Measurements from ENCODE around the gene DAPK1. TPM values are rescaled to one million over a fixed set of nuclear protein-coding genes. Genes with fewer than 3 reads are reported as not detected.

DAPK1 gene
- polyA plus RNA-seq, 1 of the 3 experiments (the other 2 are of a cell fraction): 0.61 TPM

DNA sequence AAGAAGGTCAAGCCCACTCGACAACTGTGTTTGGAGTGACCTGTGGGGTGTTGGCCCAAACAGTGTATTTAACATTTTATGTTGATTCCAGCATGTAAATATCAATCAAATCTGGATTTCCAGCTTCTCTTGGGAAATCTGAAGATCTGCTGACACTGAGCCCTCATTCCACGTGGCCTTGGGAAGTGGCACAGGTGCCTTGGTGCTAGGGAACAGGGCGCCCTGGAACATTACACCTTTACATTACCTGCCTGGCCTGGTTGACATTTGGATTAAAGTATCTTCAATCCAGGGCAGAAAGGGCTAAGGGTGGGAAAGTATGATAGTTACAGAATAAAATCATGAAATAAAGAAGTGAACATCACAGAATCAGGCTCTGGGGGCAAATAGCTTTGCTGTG, 143.4 kb downstream of the DAPK1 start:
- no peak overlapping the region for H3K4me2 ChIP-seq
- no peak for TF ChIP-seq ELF1 (IDR thresholded peaks at IDR 0.05)
- H3K9ac ChIP-seq: no peak overlapping the region
- no peaks in the 10 kb centered on the region for H3K27me3 ChIP-seq (ENCODE audit: insufficient read depth)
- no peaks in the 10 kb centered on the region for H3K36me3 ChIP-seq (replicated peaks in 1 of 2; ENCODE audit: control insufficient read depth in 1 of 2, insufficient read depth in 2 of 2, low read length in 1 of 2)
- H3K4me1 ChIP-seq (ENCODE audit: control insufficient read depth in 1 of 2, insufficient read depth in 2 of 2, low read depth in 1 of 2, low read length in 1 of 2): peaks cover 0 to 45% of the 10 kb centered on the region in 2 experiments; a peak in 2 of 4 replicates
- CTCF ChIA-PET: interaction anchor here (0.8 to 1.5 kb wide), 5 partner anchors 9 to 304 kb away, joined by 3 to 9 read pairs (median 3); partner anchors contain the start of gene DAPK1
- WGBS (ENCODE audit: low lambda C conversion rate): 54% methylated on average over 3 of the region's 3 CpGs
- no peaks in the 10 kb centered on the region for H4K20me1 ChIP-seq (ENCODE audit: insufficient read depth)
- no peaks in the 10 kb centered on the region for H3K9me3 ChIP-seq
- H2AFZ ChIP-seq (ENCODE audit: low read depth): no peak overlapping the region
- H3K79me2 ChIP-seq (ENCODE audit: insufficient read depth): no peaks in the 10 kb centered on the region
- no peaks in the 10 kb centered on the region for H3K9me2 ChIP-seq
- no peak for DNase-seq
- H3K27ac ChIP-seq (ENCODE audit: low read depth in 2 of 2, low read length in 1 of 2): peak overlapping the region in 1 of 2 experiments; percentile 98; a peak in 2 of 4 replicates
- no peak overlapping the region for H3K4me3 ChIP-seq (ENCODE audit: low read depth in 2 of 2, low read length in 1 of 2)
- H3F3A ChIP-seq (replicated peaks; ENCODE audit: insufficient read depth): no peaks in the 10 kb centered on the region
- POLR2A ChIA-PET: no interaction called here

DNA sequence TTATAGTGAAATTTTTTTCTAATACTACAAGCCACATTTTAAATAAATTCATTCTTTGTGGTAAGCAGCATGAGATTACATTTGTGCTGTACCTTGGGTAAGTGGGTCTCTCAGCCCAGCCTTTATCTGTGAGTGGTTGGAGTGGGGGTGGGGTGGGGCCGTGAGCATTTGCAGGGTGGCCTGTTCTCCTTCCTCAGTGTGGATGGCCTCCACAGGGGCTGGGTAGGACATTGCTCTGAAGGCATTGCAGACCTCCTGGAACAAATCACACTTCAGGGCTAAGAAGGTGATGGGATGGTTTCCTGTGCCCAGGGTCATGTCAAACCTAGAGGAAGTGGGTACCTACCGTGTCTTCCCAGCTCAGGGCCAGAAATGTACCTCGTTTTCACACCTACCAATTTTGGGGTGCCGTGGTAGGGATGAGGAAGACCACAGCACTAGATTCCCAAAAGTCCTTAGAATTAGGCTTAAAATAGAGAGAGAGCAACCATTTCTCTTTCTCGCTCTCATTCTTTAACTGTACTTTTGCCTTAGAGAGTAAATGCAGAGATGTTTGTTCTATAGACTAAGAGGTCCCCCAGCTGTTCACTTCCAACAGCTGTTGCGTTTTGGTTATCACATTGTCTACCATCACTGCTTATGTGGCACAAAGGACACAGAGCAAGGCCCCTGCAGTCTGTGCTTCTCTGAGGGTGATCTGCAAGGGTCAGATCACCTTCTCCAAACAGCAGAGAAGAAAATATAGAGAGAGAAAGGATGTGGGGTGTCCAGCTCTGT, 144.9 kb downstream of the DAPK1 start:
- no peaks in the 10 kb centered on the region for H3K9me2 ChIP-seq
- no peak overlapping the region for H2AFZ ChIP-seq (ENCODE audit: low read depth)
- no peaks in the 10 kb centered on the region for H3F3A ChIP-seq (replicated peaks; ENCODE audit: insufficient read depth)
- no peaks in the 10 kb centered on the region for H4K20me1 ChIP-seq (ENCODE audit: insufficient read depth)
- no peak overlapping the region for H3K9ac ChIP-seq
- TF ChIP-seq SMC3 (IDR thresholded peaks at IDR 0.05; ENCODE audit: low read depth, low read length) (peak; percentile 21; the same call in 1 of the 2 replicates), GATA2 (CRISPR knock-in tag; IDR thresholded peaks at IDR 0.05) (no peak), MEF2A (IDR thresholded peaks at IDR 0.05; ENCODE audit: borderline replicate concordance, low read depth) (no peak), RAD21 (IDR thresholded peaks at IDR 0.05; ENCODE audit: low read length) (peak; percentile 57)
- TF ChIP-seq, protein P1, sequence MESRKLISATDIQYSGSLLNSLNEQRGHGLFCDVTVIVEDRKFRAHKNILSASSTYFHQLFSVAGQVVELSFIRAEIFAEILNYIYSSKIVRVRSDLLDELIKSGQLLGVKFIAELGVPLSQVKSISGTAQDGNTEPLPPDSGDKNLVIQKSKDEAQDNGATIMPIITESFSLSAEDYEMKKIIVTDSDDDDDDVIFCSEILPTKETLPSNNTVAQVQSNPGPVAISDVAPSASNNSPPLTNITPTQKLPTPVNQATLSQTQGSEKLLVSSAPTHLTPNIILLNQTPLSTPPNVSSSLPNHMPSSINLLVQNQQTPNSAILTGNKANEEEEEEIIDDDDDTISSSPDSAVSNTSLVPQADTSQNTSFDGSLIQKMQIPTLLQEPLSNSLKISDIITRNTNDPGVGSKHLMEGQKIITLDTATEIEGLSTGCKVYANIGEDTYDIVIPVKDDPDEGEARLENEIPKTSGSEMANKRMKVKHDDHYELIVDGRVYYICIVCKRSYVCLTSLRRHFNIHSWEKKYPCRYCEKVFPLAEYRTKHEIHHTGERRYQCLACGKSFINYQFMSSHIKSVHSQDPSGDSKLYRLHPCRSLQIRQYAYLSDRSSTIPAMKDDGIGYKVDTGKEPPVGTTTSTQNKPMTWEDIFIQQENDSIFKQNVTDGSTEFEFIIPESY (IDR thresholded peaks at IDR 0.05; ENCODE audit: borderline replicate concordance, low read depth): no peak
- WGBS (ENCODE audit: low lambda C conversion rate): 42% methylated on average over 6 of the region's 6 CpGs
- H3K27ac ChIP-seq (ENCODE audit: low read depth in 2 of 2, low read length in 1 of 2): no peak overlapping the region; a peak in 1 of 4 replicates
- H3K27me3 ChIP-seq (ENCODE audit: insufficient read depth): no peaks in the 10 kb centered on the region
- peaks cover 0 to 45% of the 10 kb centered on the region in 2 experiments; a peak in 2 of 4 replicates for H3K4me1 ChIP-seq (ENCODE audit: control insufficient read depth in 1 of 2, insufficient read depth in 2 of 2, low read depth in 1 of 2, low read length in 1 of 2)
- ChIA-PET CTCF (interaction anchor here (1.0 to 2.3 kb wide), 4 partner anchors 20 to 305 kb away, joined by 3 to 9 read pairs (median 8); partner anchors contain the start of gene DAPK1), POLR2A (no interaction called here)
- H3K4me3 ChIP-seq (ENCODE audit: low read depth in 2 of 2, low read length in 1 of 2): no peak overlapping the region
- H3K79me2 ChIP-seq (ENCODE audit: insufficient read depth): no peaks in the 10 kb centered on the region
- no peaks in the 10 kb centered on the region for H3K36me3 ChIP-seq (replicated peaks in 1 of 2; ENCODE audit: control insufficient read depth in 1 of 2, insufficient read depth in 2 of 2, low read length in 1 of 2)
- H3K4me2 ChIP-seq: no peak overlapping the region
- no peaks in the 10 kb centered on the region for H3K9me3 ChIP-seq
- no peak for DNase-seq

DNA sequence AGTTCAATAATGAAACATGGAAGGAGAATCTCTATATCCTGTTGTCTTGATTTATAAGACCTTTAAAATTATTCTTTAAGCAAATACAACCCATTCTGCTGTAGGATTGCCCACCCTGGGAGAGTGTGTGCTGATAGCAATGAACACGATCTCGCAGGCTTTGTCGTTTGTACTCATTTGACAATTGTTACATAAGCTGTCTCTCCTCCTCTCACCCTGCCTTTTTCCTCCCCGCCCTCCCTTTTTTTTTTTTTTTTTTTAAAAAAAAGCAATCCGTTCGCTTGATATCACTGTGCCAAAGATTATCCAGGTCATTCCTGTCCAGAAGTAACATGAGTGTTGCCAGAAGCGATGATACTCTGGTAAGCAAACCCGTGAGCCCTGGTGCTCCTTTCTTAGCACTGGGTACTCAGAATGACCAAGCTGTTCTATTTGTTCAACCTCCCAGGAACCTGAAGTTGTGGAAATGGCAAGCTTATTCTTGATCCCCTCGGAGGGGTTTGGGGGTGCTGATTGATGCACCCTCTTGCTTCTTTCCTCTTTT, 145.5 kb downstream of the DAPK1 start:
- POLR2A ChIA-PET: no interaction called here
- no peaks in the 10 kb centered on the region for H3K79me2 ChIP-seq (ENCODE audit: insufficient read depth)
- no peak overlapping the region for H3K4me2 ChIP-seq
- H3K27ac ChIP-seq (ENCODE audit: low read depth in 2 of 2, low read length in 1 of 2): no peak overlapping the region
- H3K9me3 ChIP-seq: no peaks in the 10 kb centered on the region
- peaks cover 0 to 44% of the 10 kb centered on the region in 2 experiments; a peak in 2 of 4 replicates for H3K4me1 ChIP-seq (ENCODE audit: control insufficient read depth in 1 of 2, insufficient read depth in 2 of 2, low read depth in 1 of 2, low read length in 1 of 2)
- no peak overlapping the region for H2AFZ ChIP-seq (ENCODE audit: low read depth)
- no peaks in the 10 kb centered on the region for H4K20me1 ChIP-seq (ENCODE audit: insufficient read depth)
- no peaks in the 10 kb centered on the region for H3K27me3 ChIP-seq (ENCODE audit: insufficient read depth)
- H3K4me3 ChIP-seq (ENCODE audit: low read depth in 2 of 2, low read length in 1 of 2): no peak overlapping the region
- WGBS (ENCODE audit: low lambda C conversion rate): 78% methylated on average over 9 of the region's 9 CpGs
- H3K36me3 ChIP-seq (replicated peaks in 1 of 2; ENCODE audit: control insufficient read depth in 1 of 2, insufficient read depth in 2 of 2, low read length in 1 of 2): no peaks in the 10 kb centered on the region
- no peaks in the 10 kb centered on the region for H3K9me2 ChIP-seq
- no peak overlapping the region for H3K9ac ChIP-seq
- no peak for DNase-seq
- CTCF ChIA-PET: interaction anchor here (0.8 to 2.3 kb wide), 7 partner anchors 20 to 319 kb away, joined by 3 to 9 read pairs (median 4); partner anchors contain the start of gene DAPK1
- no peaks in the 10 kb centered on the region for H3F3A ChIP-seq (replicated peaks; ENCODE audit: insufficient read depth)
- TF ChIP-seq, protein P2, sequence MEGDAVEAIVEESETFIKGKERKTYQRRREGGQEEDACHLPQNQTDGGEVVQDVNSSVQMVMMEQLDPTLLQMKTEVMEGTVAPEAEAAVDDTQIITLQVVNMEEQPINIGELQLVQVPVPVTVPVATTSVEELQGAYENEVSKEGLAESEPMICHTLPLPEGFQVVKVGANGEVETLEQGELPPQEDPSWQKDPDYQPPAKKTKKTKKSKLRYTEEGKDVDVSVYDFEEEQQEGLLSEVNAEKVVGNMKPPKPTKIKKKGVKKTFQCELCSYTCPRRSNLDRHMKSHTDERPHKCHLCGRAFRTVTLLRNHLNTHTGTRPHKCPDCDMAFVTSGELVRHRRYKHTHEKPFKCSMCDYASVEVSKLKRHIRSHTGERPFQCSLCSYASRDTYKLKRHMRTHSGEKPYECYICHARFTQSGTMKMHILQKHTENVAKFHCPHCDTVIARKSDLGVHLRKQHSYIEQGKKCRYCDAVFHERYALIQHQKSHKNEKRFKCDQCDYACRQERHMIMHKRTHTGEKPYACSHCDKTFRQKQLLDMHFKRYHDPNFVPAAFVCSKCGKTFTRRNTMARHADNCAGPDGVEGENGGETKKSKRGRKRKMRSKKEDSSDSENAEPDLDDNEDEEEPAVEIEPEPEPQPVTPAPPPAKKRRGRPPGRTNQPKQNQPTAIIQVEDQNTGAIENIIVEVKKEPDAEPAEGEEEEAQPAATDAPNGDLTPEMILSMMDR (IDR thresholded peaks at IDR 0.05): no peak
- TF ChIP-seq EZH2phosphoT487 (IDR thresholded peaks at IDR 0.05; ENCODE audit: borderline replicate concordance, low read depth) (no peak), FOSL2 (IDR thresholded peaks at IDR 0.05; ENCODE audit: borderline replicate concordance, low read depth) (no peak), ELF1 (IDR thresholded peaks at IDR 0.05) (no peak)

Data from SK-N-SH (cell line).